HG03025 (cell line): ENCODE measurements around the gene BRAF.
"Not testable (repeated sequence)": the region's sequence is repeated elsewhere in the genome, so short reads cannot be mapped to it uniquely, and the experiment has no call there.

Experiments used
- ATAC-seq: cut with Tn5 transposase; IDR thresholded peaks from one replicate; pipeline ENCODE4 v1.9.1; 2021; ENCODE audit warnings: mild to moderate bottlenecking, moderate library complexity; ENCODE audit not compliant: unreplicated experiment, low FRiP score

Gene BRAF

DNA sequence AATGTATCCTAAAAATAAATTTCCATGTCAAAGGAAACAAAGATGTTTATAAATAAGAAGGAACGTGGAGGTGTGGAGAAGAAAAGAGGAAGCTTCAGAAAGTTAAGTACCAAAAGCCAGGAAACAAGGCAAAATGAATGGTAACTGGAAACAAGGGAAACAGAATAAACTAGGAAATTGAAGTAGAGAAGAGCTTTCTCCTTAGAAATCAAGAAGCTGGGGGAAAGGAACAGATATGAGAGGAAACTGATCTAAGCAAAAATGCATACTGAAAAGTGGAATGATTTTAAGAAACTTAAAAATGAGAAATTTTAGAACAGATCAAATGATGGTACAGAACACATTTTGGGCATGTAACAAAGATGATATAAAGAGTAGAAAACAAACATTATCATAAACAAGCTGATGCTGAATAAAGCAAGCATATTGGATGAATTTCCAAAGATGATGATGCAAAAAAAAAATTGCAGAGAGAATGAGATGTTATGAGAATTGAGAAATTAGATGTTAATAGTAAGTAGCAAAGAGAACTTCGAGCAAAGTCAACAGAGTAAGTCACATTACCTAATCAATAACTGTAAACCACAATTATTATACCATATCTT is 1.9 kb downstream of the BRAF start:
- no peak for ATAC-seq

DNA sequence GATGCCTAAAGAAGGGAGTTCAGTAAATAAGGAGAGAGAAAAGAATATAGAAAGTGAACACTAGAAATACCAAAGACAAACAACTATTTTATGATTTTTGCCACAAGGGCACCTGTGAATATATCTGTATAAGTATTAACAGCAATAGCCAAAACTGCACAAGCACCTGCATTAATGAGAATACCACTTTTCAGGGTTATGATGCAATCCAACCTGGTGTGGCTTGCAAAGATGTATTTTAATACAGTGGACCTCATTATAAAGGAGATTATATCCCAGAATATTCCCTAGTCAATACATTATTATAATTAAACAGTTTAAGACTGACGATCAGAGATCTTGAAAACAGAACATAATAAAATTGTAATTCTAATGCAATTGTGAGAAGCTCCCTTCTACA is 4.0 kb downstream of the BRAF start:
- no peak for ATAC-seq

DNA sequence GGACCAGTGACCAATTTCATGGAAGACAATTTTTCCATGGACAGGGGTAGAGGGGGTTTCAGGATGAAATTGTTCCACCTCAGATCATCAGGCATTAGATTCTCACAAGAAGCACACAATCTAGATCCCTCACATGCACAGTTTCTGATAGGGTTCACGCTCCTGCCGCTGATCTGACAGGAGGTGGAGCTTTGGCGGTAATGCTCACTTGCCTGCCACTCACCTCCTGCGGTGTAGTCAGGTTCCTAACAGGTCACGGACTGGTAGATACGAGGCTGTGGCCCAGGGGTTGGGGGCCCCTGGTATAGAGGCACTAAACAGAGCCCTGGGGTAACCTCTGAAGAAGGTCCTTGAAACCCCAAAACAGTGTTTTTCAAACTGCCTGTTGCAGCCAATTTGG is 6.5 kb downstream of the BRAF start:
- ATAC-seq = no peak

DNA sequence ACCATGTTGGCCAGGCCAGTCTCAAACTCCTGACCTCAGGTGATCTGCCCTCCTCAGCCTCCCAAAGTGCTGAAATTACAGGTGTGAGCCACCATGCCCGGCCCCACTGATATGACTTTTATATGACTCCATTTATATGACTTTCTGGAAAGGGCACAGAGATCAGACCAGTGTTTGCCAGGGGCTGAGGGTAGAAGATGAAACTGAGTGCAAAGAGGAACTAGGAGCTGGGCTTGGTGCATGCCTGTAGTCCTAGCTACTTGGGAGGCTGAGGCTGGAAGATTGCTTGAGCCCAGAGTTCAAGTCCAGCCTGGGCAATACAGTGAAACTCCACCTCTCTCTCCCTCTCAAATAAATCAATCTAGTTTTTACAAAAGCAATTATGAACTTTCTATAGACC is 7.5 kb downstream of the BRAF start:
- no peak for ATAC-seq

DNA sequence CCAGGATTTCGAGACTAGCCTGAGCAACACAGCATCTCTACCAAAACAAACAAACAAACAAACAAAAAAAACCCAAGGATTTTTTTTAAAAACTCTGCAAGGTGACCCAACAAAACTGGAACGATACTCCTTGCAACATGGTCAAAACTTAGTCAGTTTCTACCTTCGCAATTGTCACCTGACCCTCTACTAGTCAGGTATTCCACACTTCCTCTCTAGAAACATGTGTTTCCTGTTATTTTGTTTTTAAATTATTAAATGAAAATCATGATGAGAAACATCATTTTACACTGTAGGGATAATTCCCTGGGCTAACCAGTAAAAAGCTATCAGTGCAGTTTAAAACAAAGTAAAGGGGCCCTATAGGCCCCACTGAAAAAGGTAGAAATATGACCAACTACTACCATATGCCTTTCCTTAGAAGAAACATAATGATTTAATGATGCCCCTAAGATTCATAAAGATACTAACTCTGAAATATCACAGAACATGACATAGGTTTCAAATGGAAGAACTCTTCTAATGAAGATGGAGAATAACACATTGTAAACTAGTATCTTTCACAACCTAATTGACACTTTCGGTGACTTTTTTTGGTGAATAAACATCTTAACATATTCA is 8.7 kb downstream of the BRAF start:
- ATAC-seq = no peak

DNA sequence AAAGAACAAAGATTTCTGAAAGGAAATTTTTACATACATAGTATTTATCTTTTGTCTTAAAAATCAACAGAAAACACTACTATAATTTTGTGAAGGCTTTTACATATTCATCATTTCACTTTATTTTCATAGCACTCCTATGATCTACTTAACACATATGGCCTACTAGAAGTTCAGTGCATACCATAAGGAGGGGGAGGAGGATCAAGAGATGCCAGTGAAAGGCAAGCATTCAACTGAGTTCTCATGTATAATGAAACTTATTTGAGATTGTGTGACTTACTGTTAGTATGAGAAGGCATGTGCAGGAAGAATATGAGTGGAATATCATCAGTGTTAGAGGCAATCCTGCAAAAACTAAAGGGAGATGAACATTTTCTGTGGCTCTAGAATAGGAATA is 10.6 kb downstream of the BRAF start:
- no peak for ATAC-seq

DNA sequence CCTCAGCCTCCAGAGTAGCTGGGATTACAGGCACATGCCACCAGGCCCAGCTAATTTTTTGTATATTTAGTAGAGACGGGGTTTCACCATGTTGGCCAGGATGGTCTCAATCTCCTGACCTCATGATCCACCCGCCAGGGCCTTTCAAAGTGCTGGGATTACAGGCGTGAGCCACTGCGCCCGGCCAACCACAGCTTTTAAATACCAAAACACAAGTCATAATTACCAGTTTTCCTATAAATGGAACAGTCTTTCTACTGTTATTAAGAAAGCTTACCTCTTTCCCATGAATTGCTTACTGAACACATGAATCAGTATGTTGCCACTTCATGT is 11.2 kb downstream of the BRAF start:
- not testable (repeated sequence) for ATAC-seq

DNA sequence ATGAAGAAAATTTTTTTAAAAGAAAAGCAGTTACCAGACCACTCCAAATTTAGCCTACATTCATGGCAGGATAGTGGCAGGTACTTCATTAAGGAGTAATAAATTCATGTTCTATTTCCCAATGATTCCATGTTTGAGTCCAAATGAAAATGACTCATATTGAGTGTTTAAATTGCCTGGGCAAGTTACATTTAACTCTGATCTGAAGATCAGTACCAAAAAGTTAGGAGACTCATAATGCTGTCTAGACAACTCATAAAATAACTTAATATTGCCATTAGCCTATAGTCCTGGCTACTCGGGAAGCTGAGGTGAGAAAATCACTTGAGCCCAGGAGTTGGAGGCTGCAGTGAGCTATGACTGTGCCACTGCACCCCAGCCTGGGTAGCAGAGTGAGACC is 13.0 kb downstream of the BRAF start:
- no peak for ATAC-seq

DNA sequence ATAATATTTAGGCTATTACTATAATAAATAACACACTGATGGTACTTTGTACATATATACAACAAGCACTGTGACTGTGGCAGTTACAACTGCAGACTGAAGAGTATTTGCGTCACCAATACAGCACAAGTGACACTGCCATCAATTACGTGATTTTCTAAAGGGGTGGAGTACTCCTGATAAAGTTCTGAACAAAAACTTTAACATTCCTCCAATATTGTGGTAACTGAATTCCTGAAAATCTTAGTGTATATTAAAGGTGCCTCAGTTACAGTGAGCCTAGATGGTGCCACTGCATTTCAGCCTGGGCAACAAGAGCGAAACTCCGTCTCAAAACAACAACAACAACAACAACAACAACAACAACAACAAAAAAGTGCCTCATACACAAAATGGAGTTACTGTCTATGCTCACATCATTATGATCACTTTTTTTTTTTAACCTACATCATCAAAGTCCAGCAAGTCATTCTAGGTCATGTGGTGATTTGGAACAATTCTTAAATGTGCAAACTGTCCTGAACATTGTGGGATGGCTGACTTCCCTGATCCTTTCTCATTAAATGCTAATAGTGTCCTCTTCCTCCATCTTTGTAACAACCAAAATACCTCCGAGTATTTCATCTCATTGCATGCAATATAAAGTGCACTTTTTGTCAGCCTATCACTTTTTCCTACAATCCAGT is 15.1 kb downstream of the BRAF start:
- ATAC-seq = no peak

DNA sequence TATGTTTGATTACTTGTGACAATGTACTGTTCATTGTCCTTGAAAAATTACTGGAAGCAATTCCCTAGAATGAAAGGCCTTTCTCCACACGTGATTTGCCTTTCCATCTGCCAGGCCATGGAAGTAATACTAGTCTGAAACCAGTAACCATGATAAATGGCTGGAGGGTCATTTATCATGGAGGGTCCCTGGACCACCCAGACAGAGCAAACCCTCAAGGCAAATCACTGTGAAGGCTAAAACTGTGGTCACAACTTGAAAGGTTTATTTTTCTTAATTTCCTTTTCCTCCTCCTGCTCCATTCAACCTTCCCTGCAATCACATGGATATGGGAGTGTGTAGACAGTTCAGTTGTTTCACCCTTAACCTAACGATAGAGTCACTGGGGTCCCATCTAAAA is 16.4 kb downstream of the BRAF start:
- ATAC-seq = no peak

DNA sequence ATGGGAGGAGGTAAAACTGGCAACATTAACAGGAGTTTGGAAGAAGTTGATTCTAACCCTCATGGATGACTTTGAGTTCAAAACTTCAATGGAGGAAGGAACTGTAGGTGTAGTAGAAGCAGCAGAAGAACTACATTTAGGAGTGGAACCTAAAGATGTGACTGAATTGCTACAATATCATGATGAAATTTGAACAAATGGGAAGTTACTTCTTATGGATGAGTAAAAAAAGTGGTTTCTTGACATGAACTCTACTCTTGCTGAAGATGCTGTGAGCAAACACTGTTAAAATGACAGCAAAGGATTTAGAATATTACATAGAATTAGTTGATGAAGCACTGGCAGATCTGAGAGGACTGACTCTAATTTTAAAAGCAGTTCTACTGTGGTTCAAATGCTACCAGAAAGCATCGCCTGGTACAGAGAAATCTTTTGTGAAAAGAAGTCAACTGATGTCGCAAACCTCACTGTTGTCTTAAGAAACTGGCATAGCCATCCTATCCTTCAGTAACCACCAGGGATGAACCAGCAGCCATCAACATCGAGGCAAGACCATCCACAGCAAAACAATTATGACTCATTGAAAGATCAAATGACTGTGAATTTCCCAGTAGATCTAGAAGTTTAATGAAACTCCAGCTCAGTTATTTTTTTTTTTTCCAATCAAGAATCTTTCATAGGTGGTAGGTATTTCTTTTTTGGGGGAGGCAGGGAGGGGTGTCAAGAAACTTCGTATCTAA is 20.8 kb downstream of the BRAF start:
- no peak for ATAC-seq

DNA sequence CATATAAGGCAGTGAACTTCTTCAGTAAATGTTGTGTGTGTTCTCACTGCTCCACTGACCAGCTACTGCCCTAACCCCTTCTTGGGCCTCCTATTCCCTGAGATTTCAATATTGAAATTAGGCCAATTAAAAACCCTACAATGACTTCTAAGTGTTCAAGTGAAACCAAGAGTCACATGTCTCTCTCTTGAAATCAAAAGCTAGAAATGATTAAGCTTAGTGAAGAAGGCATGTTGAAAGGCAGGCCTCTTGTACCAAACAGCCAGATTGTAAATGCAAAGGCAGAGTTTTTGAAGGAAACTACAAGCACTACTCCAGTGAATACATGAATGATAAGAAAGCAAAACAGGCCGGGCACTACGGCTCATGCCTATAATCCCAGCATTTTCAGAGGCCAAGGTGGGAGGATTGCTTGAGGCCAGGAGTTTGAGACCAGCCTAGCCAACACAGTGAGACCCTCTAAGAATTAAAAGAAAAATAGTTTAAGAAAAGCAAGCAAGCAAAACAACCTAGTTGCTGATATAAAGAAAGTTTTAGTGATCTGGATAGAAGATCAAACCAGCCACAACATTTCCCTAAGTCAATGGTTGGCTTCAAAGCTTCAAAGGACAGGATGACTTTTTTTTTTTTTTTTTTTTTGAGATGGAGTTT is 22.3 kb downstream of the BRAF start:
- peak; percentile 57 for ATAC-seq

DNA sequence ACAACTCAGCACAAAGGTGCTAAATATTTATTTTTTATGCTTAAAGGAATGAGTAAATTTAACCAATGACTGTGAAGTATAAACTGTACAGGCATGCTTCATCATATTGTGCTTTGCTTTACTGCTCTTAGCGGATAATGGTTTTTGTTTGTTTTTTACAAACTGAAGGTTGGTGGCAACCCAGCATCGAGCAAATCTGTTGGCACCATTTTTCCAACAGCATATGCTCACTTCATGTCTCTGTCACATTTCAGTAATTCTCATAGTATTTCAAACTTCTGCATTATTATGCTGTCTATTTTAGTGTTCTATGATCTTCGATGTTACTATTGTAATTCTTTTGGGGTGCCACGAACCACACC is 22.8 kb downstream of the BRAF start:
- no peak for ATAC-seq

DNA sequence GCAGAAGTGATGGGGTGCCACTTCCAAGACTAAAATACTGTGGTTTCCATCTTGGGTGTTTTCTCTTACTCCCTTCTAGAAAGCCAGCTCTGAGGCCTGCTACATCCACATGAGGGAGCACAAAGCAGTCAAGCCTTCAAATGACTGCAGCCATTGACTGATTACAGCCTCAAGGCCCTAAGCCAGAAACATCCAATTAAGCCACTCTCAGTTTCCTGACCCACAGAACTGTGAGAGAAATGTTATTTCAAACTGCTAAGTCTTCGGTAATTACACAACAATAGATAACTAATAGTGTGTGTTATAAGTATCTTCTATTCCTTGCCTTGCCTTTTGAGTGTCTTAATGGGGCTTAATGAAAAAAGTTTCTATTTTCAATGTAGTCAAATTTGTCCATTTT is 24.8 kb downstream of the BRAF start:
- ATAC-seq = no peak

DNA sequence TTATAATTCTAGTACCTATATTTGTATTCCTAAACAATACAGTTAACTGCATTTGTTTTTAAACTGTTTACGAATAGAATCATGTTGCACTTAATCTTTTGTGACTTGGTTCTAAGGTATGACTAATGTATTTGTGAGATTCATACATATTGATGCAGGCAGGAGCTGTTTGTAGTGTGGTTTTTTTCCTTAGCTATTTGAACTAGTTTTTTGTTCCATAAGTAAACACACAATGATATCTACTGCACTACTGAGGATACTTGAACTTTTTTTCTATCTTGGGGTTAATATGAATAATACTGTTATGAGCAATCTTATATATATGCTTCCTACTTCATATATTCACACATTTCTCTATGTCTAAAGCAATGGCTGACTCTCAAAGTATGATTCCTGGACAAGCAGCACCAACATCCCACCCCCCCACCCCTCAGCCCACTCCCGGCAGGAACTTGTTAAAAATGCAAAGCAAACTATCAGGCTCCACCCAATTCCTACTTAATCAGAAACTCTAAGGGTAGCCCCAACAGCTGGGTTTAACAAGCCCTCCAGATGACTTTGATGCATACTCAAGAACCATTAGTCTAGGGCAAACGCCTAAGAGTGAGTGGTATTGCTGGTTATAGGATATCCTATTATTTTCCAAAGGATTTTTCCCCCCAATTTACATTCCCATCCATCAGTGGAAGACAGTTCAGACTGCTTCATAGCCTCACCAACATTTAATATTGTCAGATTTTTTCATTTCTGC is 25.8 kb downstream of the BRAF start:
- no peak for ATAC-seq

DNA sequence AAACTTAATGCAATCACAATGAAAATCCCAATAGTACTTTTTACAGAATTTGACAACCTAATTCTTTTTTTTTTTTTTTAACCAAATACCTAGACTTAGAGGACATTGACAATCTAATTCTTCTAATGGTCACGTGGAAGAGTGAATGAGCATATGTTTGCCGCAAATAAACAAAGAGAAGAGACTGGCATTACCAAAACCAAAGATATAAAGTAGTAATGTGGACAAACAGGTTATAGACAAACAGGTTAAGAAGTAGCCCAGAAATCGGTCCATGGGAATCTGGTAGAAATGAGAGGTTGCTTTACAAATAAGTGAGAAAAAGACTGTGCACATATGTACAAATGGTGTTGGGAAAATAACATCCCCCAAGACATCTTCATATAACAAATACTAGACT is 27.7 kb downstream of the BRAF start:
- no peak for ATAC-seq

DNA sequence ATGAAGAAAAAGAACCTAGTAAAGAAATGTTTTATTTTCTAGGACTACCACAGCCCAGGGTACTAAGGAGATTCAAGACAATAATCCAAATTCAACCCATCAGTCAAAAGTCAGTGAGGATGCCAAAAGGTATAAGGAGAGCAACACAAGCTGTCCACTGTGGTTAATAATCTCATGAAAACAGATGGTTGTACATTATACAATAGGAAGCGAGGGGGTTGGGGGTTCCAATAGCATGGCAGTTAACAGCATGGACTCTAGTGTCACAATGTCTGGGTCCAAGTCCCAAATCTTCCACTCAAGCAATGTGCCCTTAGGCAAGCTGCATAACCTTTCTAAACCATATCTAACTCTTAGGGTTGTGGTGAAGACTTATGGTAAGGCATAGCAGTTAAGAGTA is 35.1 kb downstream of the BRAF start:
- ATAC-seq = no peak

DNA sequence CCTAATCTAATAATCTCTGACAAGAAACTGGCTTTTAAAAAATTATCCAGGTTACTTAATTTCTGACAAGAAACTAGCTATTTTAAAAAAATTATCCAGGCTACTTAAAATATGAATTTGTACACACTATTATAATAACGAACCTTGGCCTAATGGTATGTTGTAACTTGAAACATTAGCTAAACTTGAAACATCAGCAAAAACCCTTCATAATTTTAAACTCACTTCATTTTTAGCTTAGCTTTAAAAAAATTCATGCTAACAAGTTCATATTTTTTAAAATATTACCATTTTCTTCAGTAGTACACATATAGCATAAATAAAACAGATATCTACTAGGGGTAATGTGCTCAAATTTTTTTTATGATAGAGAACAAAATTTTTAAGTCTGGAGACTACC is 35.6 kb downstream of the BRAF start:
- ATAC-seq = no peak

DNA sequence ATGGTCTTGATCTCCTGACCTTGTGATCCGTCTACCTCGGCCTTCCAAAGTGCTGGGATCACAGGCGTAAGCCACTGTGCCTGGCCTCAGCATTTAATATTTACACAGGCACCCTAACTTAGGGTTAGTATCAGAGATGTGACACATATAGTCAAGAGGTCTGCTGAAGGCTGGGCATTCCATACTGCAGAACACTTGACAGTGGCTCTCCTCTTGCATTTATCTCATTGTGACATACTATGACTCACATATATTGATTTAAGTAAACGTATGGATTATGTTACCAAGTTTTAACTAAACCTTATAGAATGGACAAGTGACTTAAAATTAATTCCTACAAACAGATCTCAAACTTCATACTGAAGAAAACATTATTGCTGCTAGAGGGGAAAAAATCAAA is 36.6 kb downstream of the BRAF start:
- no peak for ATAC-seq

DNA sequence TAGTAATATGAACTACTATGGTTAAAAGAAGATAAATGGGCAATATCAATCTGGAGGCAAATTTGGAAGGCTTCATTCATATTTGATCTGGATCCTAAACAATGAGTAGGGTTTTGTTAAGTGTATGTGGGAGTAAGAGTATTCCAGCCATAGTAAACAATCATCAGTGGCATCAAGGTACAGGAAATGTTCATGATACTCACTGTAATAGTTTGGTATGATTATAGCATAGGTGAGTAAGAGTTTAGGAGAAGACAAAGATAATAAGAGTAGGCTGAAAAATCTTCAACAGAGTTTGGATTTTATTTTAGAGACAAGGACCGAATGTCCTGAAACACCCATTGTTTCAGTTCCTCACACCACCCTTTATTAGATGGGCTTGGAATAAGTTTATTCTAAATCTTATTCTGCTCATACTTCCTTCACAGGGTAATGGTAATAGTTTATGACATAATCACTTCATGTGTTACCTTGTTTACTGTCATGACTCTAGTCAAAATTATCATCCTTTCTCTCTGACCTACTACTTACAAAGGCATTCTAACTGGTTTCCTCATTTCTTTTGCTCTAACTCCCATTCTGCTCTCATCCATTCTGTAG is 38.9 kb downstream of the BRAF start:
- no peak for ATAC-seq
